HuH-7.5 (cell line): ENCODE measurements around the gene CCNE1.
"Not testable (repeated sequence)": the region's sequence is repeated elsewhere in the genome, so short reads cannot be mapped to it uniquely, and the experiment has no call there.

ENCODE experiments used
- DNase-seq: peaks from one replicate; pipeline ENCODE4 v3.0.0; 2011; ENCODE audit warnings: low spot score

CCNE1 gene

DNA sequence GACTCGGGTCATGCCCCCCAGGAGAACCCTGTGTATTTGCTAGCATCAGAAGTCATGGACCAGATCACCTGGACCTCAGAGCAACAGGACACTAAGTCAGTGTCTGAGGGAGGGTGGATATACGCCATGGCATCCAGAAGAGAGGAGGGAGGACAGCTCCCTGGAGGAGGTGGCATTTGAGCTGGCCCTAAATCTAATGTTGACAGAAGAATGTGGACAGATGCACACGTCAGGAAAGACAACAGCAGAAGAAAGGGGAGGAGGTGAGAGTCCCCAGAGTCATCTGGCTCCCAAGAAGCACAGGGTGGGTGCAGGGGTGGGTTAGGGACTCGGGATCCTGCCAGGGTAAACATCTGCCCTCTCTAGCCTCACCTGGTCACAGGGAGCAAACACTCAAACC is 24.5 kb upstream of the CCNE1 start:
- DNase-seq = no peak

GRCh38 chr19:29789007-29789406 is 22.8 kb upstream of the CCNE1 start:
- DNase-seq = no peak

- no peak for DNase-seq
Observed at GRCh38 chr19:29793116-29793727, 18.6 kb upstream of the CCNE1 start.

GRCh38 chr19:29794490-29794889 is 17.3 kb upstream of the CCNE1 start:
- DNase-seq = not testable (repeated sequence)

DNA sequence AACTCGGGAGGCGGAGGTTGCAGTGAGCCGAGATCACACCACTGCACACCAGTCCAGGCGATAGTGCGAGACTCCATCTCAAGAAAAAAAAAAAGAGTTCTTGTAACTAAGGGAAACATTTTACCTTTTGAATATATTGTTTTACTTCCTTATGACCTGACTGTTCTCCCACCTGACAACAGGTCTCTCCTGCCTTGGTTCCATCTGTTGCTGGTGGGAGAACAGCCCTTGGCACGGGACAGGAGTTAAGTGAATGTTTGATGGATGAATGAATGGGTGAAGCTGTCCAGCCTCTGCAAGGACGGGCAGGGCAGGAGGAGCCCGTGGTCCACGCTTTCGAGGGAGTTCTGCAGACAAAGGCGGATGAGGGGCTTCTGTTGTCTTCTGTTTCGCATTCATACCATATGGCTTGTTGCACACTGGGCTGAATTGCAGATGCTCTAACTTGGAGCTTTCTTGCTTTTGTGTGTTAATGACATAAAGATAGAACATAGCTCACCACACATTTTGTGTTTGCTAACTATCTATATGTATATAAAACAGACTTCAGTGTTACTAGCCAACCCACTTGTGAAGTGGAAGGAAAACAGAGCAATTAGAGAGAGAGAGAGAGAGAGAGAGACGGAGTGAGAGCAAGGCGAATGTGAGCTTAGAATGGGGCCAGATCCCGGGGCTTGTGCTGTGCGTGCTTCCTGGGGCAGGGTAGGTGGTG is 16.2 kb upstream of the CCNE1 start:
- DNase-seq = no peak

DNA sequence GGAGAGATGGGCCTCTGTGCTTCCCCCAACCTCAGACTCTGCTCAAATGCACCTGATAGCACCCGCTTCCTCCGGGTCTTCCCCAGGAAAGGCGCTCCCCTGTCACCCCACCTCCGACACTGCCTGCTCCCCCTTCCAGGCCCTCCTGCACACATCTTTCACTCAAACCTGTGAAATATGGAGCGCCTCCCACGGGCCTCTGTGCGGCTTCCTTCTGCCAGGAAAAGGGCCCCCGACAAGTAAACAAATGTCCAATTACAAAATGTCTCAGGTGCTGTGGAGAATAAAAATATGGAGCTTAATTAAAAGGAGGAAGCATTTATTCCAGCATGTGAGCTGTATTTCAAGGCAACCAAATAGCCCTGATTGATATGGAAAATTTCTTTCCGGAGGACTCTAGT is 15.6 kb upstream of the CCNE1 start:
- DNase-seq = no peak

GRCh38 chr19:29798774-29799497 is 12.9 kb upstream of the CCNE1 start:
- no peak for DNase-seq

GRCh38 chr19:29800100-29800825 is 11.5 kb upstream of the CCNE1 start:
- DNase-seq = no peak

DNA sequence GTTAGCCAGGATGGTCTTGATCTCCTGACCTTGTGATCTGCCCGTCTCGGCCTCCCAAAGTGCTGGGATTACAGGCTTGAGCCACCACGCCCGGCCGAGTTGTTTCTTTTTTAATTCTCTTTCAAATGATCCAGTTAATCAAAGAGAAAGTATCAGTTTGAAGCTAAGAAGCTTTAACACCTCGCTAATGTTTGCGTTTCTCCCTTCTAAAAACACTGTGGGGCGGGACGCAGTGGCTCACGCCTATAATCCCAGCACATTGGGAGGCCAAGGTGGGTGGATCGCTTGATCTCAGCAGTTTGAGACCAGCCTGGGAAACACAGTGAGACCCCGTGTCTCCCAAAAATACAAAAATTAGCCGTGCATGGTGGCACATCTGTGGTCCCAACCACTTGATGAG is 7.8 kb upstream of the CCNE1 start:
- DNase-seq = not testable (repeated sequence)

GRCh38 chr19:29804493-29804892 is 7.3 kb upstream of the CCNE1 start:
- no peak for DNase-seq

- no peak for DNase-seq
Observed at GRCh38 chr19:29805031-29805965, 6.5 kb upstream of the CCNE1 start.

GRCh38 chr19:29806098-29806866 is 5.5 kb upstream of the CCNE1 start:
- no peak for DNase-seq

GRCh38 chr19:29807178-29807577 is 4.6 kb upstream of the CCNE1 start:
- DNase-seq = no peak

DNA sequence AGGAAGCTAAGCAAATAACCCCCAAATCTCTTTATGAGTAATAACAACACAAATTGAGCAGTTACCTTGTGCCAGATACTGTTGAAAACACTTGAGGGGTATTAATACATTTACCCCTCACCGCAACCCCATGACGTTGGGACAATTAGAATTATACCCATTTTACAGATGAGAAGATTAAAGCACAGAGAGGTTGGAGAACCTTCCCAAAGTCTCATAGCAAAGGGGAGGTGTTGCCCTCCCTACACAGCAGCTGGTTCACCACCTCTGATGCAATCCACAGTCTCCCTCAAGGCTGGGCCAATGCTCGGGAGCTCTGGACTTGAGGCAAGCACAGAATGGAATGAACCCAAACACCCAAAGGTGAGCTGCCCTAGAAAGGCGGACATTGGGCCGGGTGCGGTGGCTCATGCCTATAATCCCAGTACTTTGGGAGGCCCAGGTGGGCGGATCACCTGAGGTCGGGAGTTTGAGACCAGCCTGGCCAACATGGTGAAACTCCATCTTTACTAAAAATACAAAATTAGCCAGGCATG is 3.9 kb upstream of the CCNE1 start:
- DNase-seq = no peak

GRCh38 chr19:29809795-29810503 is 1.8 kb upstream of the CCNE1 start:
- DNase-seq = no peak

- no peak for DNase-seq
Observed at GRCh38 chr19:29810504-29810871, 1.3 kb upstream of the CCNE1 start.

GRCh38 chr19:29812080-29812880 is 489 bp downstream of the CCNE1 start:
- DNase-seq = no peak

DNA sequence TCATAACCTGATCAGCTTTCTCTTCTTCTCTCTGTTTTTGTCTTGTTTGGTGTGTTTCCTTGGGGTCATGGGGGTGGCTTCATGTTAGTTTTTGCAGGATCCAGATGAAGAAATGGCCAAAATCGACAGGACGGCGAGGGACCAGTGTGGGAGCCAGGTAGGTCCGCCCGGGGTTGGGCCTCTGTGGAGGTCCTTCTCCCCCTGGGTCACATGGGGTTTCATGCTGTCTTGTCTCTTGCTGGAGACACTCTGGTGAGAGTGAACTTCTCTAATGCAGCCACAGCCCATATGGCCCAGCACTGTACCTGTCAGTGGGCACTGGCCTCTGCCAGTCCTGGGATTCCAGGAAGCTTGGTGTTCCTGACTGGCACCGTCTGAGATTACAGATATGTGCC is 1.1 kb downstream of the CCNE1 start:
- DNase-seq = no peak

- no peak for DNase-seq
Observed at GRCh38 chr19:29813642-29814041, 1.9 kb downstream of the CCNE1 start.
